Testis (tissue), 3 donors: ENCODE data around the gene SPIRE1. TPM values are rescaled to one million over a fixed set of nuclear protein-coding genes. Genes with fewer than 3 reads are reported as not detected.

ENCODE experiments used
- DNase-seq: peaks from one replicate; pipeline ENCODE4 v3.0.0-alpha.2; 2019
- H3K27ac ChIP-seq, 2 donors: fragments of 200-600 bp; sonication (generic); one replicate each; pipeline ENCODE4 v1.5.1; 2019
- H3K27me3 ChIP-seq: fragments of 200-600 bp; sonication (generic); one replicate; pipeline ENCODE4 v1.5.1; 2019
- H3K36me3 ChIP-seq: fragments of 200-600 bp; sonication (generic); one replicate; pipeline ENCODE4 v1.5.1; 2017; ENCODE audit warnings: low read depth; ENCODE audit errors: missing control alignments
- H3K4me1 ChIP-seq: fragments of 200-600 bp; sonication (generic); one replicate; pipeline ENCODE4 v1.5.1; 2019
- H3K4me3 ChIP-seq, 2 donors: fragments of 200-600 bp; sonication (generic); one replicate each; pipeline ENCODE4 v1.5.1; 2017 to 2019
- H3K9me3 ChIP-seq: fragments of 200-600 bp; sonication (generic); one replicate; pipeline ENCODE4 v1.5.1; 2017
- POLR2A ChIP-seq: fragments of 450-650 bp; IDR thresholded peaks from one replicate; pipeline ENCODE4 v1.6.1; 2017; ENCODE audit warnings: antibody characterized with exemption, mild to moderate bottlenecking, moderate library complexity
- WGBS, 2 donors: methylation state at CpG; one replicate each; pipeline ENCODE4 v1.1.5; 2018; 5-methylcytosine and 5-hydroxymethylcytosine counted together
- intact Hi-C: fragments of 100-400 bp; cut with DNase I; formaldehyde crosslinking; loops from one replicate; pipeline ENCODE4 v1.15.1; 2023; ENCODE audit warnings: low total_unique reads
- polyA plus RNA-seq: library from polyadenylated mRNA; stranded (reverse); fragments of 350-450 nt; fragmentation: Illumina TruSeq; extraction: RNeasy Lipid Tissue Mini Kit (QIAGEN cat#74804); gene quantifications from one replicate; pipeline ENCODE4 v1.2.3, GENCODE V29; 2014; ENCODE audit warnings: low read depth, low replicate concordance; ENCODE audit not compliant: insufficient read depth
- total RNA-seq, 2 donors: library from RNA; depleted of rRNA; stranded (reverse); fragments of >200 nt; gene quantifications; one replicate each; pipeline ENCODE4 v1.2.3, GENCODE V29; 2016
- TF ChIP-seq, protein P1 (sequence below), 3 experiments: fragments of 450-650 bp in 2 of 3; fragments of 200-600 bp in 1 of 3; sonication (generic) in 1 of 3; IDR thresholded peaks; one replicate each; pipeline ENCODE4 v1.5.1; 2016 to 2019; ENCODE audit warnings: antibody characterized with exemption in 3 of 3, mild to moderate bottlenecking in 2 of 3, moderate library complexity in 1 of 3

The SPIRE1 gene
- total and polyA plus RNA-seq, 3 donors from 2014 or later = 46.8 to 83.5 (median 67.6) TPM

DNA sequence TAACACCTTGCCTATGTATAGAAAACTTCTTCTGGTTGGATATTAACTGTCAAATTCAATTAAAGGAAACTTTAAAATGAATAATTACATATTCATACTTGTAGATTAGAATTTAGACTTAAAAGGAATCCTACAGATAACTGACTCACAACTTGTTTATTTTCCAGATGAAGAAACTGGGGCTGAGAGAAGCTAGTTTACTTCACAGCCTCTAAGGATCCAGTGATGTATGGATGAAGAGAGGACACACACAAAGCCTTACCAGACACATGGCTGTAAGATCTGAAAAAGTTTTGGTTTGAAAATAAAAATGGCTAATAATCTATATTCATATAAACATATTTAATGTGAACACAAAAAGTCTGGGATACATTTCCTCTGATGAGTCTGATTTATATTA is 177.9 kb downstream of the SPIRE1 start:
- DNase-seq = no peak
- Histone ChIP-seq H3K9me3 (no peaks in the 10 kb centered on the region), H3K4me3 (no peak overlapping the region), H3K27ac (no peak overlapping the region), H3K4me1 (no peaks in the 10 kb centered on the region), H3K36me3 (no peaks in the 10 kb centered on the region), H3K27me3 (no peaks in the 10 kb centered on the region)
- intact Hi-C loops = no loop called here
- TF ChIP-seq, protein P1, sequence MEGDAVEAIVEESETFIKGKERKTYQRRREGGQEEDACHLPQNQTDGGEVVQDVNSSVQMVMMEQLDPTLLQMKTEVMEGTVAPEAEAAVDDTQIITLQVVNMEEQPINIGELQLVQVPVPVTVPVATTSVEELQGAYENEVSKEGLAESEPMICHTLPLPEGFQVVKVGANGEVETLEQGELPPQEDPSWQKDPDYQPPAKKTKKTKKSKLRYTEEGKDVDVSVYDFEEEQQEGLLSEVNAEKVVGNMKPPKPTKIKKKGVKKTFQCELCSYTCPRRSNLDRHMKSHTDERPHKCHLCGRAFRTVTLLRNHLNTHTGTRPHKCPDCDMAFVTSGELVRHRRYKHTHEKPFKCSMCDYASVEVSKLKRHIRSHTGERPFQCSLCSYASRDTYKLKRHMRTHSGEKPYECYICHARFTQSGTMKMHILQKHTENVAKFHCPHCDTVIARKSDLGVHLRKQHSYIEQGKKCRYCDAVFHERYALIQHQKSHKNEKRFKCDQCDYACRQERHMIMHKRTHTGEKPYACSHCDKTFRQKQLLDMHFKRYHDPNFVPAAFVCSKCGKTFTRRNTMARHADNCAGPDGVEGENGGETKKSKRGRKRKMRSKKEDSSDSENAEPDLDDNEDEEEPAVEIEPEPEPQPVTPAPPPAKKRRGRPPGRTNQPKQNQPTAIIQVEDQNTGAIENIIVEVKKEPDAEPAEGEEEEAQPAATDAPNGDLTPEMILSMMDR (IDR thresholded peaks at IDR 0.05) = no peak
- no peak for TF ChIP-seq POLR2A

DNA sequence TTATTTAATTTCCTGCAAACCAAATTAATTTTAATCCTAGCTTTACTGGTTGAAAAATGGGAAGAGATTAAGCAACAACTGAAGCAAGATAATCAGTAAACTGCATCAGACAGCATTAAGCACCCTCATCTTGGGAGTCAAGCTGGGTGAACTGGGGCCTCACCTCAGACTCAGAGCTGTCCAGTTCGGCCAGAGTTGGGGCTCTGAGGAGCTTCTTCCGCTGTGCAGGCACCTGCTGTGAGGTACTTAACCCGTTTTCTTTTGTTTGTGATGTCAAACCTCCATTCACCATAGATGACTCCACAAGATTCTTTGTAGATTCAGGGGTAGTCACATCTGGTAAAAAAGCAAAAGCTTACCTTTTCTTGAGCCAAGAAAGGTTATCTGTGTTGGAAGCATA is 178.4 kb downstream of the SPIRE1 start:
- Histone ChIP-seq H3K36me3 (no peaks in the 10 kb centered on the region), H3K4me3 (no peak overlapping the region), H3K9me3 (no peaks in the 10 kb centered on the region), H3K27me3 (no peaks in the 10 kb centered on the region), H3K27ac (no peak overlapping the region), H3K4me1 (no peaks in the 10 kb centered on the region)
- TF ChIP-seq, protein P1 (IDR thresholded peaks at IDR 0.05) = no peak
- TF ChIP-seq POLR2A = no peak
- WGBS, 2 donors = 89 to 91% methylated on average over 3 of the region's 3 CpGs
- DNase-seq = no peak
- intact Hi-C loops = no loop called here

DNA sequence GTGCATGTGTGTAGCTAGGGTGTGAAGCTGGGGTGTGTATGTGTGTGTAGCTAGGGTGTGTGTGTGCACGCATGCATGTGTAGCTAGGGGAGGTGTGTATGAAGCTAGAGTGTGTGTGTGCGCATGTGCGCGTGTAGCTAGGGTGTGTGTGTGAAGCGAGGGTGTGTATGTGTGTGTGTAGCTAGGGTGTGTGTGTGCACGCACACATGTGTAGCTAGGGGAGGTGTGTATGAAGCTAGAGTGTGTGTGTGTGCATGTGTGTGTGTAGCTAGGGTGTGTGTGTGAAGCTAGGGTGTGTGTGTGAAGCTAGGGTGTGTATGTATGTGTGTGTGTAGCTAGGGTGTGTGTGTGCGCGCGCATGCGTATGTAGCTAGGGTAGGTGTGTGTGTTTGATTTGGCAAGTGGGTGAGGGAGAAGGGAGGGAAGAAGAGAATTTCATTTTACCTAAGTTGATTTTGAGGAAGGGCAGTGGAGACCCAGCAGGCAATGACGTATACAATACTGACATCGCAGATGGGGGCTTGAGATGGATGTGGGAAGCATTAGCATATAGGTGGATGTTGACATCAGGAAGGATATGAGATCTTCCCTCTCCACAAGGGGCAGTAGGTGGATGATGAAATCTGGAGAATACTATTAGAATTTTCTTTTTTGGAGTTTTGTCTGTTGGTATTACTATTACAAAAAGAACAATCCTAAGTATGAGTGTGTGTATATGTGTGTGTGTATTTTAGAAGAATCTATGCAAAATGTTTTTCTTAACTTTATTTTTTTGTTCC is 179.4 kb downstream of the SPIRE1 start:
- no peaks in the 10 kb centered on the region for H3K4me1 ChIP-seq
- H3K27me3 ChIP-seq = no peaks in the 10 kb centered on the region
- no peak overlapping the region for H3K4me3 ChIP-seq
- no peaks in the 10 kb centered on the region for H3K36me3 ChIP-seq
- no peaks in the 10 kb centered on the region for H3K9me3 ChIP-seq
- no peak for DNase-seq
- TF ChIP-seq POLR2A = no peak
- TF ChIP-seq, protein P1 (IDR thresholded peaks at IDR 0.05) = no peak
- 94 to 95% methylated on average over 12 of the region's 12 CpGs for WGBS, 2 donors
- intact Hi-C loops = no loop called here
- H3K27ac ChIP-seq = no peak overlapping the region

DNA sequence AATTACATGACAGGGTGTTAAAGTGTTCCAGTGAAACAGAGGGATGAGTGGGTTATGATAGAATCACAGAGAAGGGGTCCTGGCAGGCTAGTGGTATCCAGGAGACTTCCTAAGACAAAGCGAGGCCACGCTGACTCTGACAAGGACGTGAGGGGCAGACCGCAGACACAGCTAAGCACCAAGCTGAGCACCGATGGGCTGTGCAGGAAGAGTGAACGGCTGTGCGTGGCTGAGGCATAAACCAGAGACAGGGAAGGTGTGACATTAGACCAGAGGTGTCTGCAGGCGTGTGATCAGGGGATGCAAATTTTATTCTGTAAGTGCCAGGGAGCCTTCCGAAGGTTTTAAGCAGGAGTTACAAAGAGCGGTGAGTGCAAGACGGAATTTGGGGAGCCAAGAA is 180.3 kb downstream of the SPIRE1 start:
- Histone ChIP-seq H3K36me3 (no peaks in the 10 kb centered on the region), H3K9me3 (no peaks in the 10 kb centered on the region), H3K4me3 (no peak overlapping the region), H3K4me1 (no peaks in the 10 kb centered on the region), H3K27ac (no peak overlapping the region), H3K27me3 (no peaks in the 10 kb centered on the region)
- no peak for DNase-seq
- TF ChIP-seq, protein P1 (IDR thresholded peaks at IDR 0.05) = no peak
- no peak for TF ChIP-seq POLR2A
- WGBS, 2 donors = 89 to 91% methylated on average over 11 of the region's 11 CpGs
- intact Hi-C loops = no loop called here

DNA sequence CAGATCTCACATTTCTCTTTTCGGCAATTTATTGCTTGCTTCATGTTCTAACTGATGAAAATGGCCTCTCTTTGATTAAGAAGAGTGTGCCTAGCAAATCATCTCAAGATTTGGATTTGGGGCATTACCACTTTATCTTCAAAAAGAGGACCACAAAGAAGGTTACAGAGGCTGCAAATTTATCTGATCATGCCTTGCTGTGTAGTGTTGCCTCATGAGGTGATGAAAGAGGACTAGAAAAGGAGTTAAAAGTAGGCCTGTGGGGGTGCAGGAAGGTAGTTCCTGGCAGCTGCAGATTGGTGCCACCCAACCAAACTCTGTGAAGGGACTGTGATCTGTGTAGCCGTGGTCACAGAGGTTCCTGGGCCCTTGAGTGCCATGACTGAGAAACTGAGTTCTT is 181.0 kb downstream of the SPIRE1 start:
- no peak for DNase-seq
- H3K4me1 ChIP-seq = no peaks in the 10 kb centered on the region
- H3K27ac ChIP-seq = no peak overlapping the region
- H3K4me3 ChIP-seq = no peak overlapping the region
- 92 to 95% methylated on average over 2 of the region's 2 CpGs for WGBS, 2 donors
- H3K27me3 ChIP-seq = no peaks in the 10 kb centered on the region
- intact Hi-C loops = no loop called here
- no peaks in the 10 kb centered on the region for H3K36me3 ChIP-seq
- no peaks in the 10 kb centered on the region for H3K9me3 ChIP-seq
- TF ChIP-seq, protein P1 (IDR thresholded peaks at IDR 0.05) = no peak
